ENCODE results near the gene OR5D14.

- TF ChIP-seq POLR2A (IDR thresholded peaks at IDR 0.05), result no peak
- no peak for TF ChIP-seq CTCF (IDR thresholded peaks at IDR 0.05)
These were observed 3.8 kb upstream of the OR5D14 start for GRCh38 chr11:55791606-55792005.
